ENCODE results near the gene ADAMTS8.

Gene ADAMTS8

DNA sequence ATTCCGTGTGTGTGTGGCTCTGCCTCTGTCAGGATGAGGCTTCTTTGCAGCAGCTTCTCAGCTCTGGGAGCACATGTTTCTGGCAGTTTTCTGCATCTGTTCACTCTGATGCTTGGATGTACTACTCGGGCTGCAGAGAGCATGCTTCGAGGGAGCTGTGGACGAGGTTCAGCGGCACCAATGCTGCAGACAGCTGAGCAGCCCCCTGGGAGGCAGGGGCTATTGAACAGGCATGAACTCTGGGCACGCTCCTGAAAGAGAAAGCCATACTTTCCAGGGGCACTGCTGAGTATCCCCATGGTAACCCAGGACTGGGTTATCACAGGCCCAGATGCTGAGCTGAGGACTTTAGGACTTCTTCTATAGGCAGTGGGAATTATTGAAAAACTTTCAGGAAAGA, 33.8 kb downstream of the ADAMTS8 start:
- no peak for ATAC-seq

DNA sequence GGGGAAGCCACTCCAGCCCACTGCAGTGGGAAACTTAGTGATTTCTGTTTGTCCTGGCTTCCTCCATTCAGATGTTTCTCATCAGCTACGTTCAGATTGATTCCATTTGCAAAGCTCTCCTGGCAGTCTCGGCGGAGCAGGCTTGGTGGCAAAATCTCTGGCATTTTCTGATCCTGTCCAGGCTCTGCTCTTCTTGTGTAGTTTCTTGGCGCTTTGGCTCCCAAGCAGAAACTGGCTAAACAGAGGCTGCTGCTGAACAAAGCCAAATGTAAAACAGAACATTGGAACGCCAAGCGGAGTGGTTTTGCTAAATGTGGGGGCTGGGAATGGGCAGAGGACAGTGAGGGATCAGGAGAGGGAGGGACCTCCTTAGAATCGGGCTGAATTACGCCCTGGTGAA, 36.7 kb downstream of the ADAMTS8 start:
- no peak for ATAC-seq

DNA sequence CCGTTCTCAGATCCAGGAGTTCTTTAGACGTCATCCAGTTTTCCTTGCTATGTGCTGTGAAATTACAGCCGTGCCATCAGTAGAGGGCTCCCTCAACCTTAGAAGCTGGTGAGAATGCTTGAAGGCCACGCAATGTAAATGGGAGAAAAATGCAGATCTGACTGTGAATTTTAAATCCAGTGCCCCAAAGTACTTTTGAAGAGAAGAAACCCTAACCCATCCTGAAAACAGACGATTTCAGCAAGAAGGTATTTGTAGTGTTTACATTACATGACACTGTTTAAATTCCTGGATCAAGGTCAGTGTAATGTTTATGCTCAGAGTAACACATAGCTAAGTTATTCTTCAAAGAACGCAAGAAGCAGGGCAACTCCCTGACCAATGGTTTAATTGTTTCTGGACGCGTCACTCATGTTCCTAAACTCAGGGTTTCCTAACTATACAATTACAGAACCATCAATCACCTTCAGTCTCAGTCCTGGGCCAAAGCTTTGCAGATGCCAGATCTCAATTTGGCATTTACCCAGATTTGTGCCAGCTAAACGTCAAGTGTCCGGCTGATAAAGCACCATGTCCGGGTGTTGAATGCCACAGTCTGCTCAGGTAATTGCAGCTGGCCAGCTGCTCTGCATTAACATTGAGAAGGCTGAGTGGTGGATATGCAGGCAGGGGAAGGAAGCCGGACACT, 38.2 kb downstream of the ADAMTS8 start:
- ATAC-seq, result no peak

DNA sequence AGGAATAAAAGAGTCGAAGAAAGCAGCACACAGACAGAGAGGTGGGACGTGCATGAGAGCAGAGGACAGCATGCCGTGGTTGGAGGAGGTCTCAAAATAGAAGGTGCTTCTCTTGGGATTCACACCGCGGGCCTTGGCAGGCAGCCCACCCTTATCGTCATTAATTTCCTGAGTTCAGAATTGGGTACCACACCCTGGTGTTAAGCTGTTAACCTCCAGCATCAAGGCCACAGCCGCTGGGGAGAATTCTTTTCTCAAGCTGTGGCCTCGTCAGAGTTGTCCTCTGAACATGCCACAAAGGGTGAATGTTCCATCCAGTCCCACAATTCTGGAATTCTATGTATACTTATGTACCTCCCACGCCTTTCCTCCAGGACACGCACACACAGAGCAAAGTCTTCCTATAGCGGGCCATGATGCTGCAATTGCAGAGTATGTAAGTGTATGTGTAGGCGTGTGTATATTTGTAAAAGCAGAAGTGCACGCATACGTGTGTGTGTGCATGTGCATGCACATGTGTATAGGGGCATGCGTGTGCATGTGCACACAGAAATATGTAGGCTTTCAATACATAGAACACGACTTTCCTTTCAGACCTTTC, 39.0 kb downstream of the ADAMTS8 start:
- ATAC-seq, result no peak

DNA sequence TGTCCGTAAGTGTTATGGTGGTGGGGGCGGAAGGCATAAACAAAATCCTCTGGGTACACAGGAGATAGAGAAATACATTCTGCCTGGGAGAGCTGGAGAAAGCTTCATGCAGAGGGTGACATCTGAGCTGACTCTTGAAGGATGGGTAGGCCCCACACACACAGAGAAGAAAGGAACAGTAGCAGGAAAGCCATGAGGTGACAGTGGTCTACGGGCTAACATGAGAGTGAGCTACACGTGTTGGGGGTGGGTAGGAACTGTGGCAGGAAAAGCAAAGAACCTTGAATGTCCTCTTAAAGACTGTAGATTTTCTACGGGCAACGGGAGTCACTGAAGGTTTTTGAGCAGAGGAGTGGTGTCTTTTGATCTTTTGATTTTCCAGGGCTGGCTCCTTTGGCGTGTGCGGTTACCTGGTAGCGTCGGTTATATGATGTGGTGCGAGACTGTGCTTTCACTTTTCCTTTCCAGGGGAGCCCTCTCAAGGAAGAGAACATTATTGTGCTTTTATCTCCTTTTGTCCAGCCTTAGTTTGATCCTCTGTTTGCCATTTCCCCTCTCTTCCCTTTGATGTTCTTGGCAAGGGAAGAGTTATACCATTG, 39.7 kb downstream of the ADAMTS8 start:
- ATAC-seq, result no peak

DNA sequence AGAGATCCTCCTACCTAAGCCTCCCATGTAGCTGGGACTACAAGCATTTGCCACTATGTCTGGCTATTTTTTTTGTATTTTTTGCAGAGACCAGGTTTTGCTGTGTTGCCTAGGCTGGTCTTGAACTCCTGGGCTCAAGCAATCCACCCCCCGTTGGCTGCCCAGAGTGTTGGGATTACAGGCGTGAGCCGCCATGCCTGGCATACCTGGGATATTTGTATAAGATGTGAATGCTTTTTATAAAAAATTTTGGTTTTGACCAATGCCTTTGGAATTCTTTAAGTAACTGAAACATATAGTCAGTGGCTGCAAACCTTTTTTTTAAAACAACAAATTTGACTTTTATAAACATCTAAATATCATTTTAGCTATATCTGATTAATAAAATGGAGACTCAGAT, 42.4 kb downstream of the ADAMTS8 start:
- ATAC-seq, result no peak

DNA sequence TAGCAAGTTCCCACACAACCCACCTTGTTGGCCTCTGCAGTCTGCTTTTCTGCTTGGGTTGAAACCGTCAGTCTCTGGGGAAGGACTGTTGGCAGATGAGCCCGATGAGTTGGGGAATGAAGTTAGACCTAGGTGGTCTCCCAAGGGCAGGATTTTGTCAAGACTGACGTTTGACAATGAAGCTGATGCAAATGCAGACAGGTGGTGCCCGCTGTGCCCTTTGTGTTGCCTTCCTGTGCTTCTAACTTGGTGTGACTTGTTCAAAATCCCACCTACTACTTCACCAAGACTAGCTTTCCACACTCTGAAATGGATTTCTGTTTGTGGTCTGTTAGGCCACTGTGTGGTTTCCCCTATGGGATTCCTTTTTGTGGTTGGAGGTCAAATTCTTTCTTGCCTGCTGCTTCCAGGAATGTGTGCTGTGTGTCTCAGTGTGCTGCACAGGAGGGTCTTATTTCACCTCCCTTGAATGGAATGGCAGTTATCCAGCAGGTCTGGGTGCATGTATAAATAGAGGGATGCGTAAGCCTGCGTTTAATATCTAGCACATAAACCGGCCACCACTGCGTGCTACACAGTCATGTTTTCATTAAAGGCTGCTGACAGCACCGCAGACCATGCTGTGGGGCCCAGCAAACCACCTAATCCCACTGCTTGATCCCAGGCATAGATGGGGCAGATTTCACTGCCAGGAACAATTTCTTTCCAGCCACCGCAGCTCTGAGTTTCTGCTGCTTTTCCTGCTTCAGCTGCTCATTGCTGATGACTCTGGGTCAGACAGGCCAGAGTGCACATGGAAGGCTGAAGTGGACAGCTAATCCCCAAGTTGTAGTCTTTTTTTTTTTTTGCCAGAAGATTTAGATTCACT, 44.8 kb downstream of the ADAMTS8 start:
- ATAC-seq, result no peak

DNA sequence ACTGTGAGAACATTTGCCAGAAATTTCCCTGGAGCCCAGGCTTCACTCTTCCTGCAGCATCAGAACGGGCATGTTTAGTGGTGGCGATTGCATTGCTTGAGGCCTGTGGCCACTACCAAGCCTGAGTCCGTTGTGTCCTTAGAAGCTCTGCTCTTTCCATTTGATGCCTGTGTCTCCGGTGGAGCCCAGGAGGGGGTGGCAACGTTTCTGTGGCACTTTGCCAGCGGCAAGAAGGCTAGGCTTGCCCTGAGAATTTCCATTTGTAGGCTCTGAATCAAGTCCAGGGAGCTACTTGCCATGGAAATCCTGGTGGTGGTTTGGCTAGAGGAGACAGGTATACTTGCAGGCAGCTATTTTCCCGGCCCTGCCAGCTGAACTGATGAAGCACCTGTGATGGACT, 47.1 kb downstream of the ADAMTS8 start:
- ATAC-seq, result no peak

DNA sequence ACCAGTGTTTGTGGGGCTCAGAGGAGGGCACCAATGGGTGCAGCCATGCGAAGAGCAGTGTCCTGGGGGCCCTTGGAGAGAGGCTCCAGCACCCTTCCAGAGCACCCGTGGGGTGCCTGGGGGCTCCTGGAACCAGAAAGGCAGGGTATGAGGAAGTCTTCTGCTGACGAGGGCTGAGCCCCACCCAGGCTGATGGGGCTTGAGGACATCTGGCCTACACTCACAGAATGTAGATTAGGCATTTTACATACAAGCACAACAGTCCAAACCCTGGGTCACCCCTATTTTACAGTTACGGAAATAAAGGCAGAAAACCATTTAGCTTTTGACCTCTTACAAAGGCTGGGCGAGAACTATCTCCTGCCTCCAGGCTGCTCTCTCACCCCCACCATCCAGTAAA, 47.6 kb downstream of the ADAMTS8 start:
- no peak for ATAC-seq

DNA sequence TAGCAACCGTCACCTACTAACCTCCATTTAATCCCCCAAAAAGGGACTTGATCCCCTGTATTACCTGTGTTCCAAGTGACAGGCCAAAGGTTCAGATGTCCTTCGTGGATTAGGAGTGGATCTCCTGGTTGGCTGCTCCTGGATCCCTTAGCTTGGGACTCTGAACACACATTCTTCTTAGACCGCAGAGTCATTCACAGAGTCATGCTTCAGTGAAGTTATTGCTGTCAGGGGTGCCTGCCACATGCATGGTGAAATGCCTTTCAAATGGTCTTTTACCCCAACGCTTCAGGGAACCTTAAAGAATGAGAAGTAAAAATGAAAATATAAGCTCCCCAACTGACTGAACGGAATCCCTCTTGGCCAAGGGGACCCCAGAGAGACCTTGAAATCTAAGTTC, 49.1 kb downstream of the ADAMTS8 start:
- ATAC-seq, result no peak

DNA sequence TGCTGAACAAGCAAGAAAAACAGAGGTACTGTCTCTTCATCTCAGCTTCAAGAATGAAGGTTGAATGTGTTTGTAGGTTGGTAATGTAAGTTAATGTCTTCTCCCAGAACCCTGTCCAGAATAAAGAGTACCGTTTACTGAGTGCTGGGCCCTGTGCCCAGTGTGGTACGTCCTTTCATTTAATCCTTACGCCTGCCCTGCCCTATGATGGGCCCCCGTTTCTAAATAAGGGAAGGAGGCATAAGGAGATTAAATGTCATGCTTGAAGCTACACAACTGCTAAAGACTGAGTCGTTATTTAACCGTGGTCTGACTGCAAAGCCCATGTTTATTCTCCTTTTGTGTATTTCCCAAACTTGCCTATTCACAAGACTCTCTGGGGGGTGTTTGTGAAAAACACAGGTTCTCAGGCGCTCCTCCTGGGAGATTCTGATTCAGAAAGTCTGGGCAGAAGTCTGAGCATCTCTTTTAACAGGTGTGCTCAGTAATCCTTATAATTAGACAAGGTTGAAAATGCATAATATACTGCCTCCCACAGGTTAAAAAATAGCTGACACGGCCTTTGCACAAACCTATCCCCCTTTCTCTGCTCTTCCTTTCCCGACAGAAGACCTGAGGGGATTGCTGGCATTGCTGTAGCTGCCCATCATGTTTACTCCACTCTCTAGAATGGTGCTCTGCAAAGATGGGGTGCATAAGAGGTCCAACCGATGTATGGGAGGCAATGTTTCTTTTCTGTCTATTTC, 57.4 kb downstream of the ADAMTS8 start:
- no peak for ATAC-seq

DNA sequence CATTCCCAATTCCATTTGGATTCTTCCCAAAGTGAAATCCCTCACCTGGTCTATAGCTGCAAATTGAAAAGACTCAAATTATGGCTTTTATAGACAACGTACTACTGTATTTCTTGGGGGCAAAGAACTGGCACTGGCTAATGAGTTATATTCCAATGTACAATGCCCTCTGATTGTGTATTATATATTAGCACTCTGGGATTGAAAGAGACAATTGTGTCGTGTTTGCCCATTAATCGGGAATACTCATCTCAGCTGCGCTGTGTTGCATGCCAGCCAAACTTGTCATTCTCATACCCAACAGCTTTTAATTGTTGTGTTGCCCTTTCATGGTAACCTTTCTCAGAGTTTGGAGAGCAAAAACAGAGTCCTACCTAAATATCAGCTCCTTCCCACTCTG, 58.7 kb downstream of the ADAMTS8 start:
- no peak for ATAC-seq

DNA sequence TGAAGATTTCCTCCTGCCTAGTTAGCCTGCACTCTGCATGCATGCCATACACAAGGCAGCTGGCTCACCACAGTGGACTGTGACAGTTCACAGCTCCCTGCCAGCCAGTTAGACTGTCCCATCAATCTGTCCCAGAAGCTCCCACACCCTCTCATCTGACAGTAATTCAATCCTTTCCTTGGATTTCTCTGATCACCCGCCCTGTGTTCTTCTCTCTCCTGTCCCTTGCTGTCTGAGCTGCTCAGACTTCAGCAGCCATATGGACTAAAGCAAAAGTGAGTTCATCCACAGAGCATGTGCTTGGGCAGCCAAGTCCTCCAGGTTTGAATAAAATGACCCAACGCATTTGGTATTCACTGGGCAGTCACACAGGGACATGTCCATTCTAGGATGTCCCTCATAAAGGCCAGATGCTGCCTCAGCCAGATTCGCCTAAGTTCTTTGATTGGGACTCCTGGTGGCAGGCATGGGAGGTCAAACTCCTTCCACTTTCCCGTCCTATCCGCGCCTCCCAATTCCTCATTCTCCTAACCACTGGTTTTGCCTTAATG, 59.2 kb downstream of the ADAMTS8 start:
- ATAC-seq, result no peak

DNA sequence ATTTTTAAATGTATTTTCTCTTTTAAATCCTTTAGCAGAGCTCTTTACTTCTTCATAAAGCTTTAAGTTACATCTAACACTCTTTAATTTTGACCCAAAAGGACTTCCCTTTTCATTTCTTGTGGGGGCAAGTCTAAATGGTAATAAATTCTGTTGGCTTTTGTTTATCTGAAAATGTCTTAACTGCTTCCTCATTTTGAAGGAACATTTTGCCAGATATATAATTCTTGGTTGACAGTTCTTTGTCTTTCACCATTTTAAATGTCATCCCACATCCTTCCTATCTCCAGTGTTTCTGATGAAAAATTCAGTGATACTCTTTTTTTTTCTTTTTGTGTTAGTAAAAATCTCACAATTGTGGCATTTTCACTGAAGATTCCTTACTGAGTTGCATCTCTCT, 69.0 kb downstream of the ADAMTS8 start:
- ATAC-seq, result no peak

DNA sequence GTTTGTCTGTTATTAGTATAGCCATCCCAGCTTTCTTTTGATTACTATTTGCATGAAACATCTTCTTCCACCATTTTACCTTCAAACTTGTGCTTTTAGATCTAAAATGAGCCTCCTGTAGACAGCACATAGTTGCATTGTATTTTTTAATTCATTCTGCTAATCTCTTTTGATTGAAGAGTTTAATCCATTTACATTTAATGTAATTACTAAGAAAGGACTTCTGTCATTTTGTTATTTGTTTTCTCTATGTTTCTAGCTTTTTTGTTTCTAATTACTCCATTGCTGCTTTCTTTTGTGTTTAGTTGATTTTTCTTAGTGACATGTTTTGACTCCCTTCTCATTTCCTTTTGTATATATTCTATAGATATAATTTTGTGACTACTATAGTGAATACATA, 70.0 kb downstream of the ADAMTS8 start:
- no peak for ATAC-seq

All from activated CD4-positive, CD25-positive, alpha-beta regulatory T cell treated with anti-CD3 and anti-CD28 coated beads, Interleukin-2, amount 50 U/mL, for 24 hours (primary cell).